Erythroblast (primary cell): Measurements from ENCODE around the gene RASGRP3.

ENCODE experiments used
- GATA1 ChIP-seq: IDR thresholded peaks from 2 replicates; pipeline ENCODE4 v1.6.1; 2011; ENCODE audit warnings: low read depth, mild to moderate bottlenecking, control low read depth, low read length, moderate library complexity
- POLR2A ChIP-seq: IDR thresholded peaks from 2 replicates; pipeline ENCODE4 v1.6.1; 2011; ENCODE audit warnings: mild to moderate bottlenecking, low read length

GRCh38 chr2:33541243-33541642 lies 64.8 kb downstream of the RASGRP3 start:
- no peak for TF ChIP-seq POLR2A
- no peak for TF ChIP-seq GATA1
